ENCODE data around the gene CELF5.

DNA sequence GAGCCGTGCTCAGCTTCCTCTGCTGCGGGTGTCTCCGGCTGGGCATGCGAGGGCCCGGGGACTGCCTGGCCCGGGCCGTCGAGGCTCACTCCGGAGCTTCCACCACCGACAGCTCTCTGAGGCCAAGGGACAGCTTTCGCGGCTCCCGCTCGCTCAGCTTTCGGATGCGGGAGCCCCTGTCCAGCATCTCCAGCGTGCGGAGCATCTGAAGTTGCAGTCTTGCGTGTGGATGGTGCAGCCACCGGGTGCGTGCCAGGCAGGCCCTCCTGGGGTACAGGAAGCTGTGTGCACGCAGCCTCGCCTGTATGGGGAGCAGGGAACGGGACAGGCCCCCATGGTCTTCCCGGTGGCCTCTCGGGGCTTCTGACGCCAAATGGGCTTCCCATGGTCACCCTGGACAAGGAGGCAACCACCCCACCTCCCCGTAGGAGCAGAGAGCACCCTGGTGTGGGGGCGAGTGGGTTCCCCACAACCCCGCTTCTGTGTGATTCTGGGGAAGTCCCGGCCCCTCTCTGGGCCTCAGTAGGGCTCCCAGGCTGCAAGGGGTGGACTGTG lies 44.6 kb upstream of the CELF5 start:
- TF ChIP-seq CTCF (IDR thresholded peaks at IDR 0.05 in 4 of 5, conservative IDR thresholded peaks at IDR 0.05 in 1 of 5) (no peak), POLR2A (IDR thresholded peaks at IDR 0.05) (no peak)

All from gastrocnemius medialis (tissue), 4 donors.